Dermis blood vessel endothelial cell (primary cell): Measurements from ENCODE around the gene SETD3. TPM values are rescaled to one million over a fixed set of nuclear protein-coding genes. Genes with fewer than 3 reads are reported as not detected.
A peak's percentile ranks its signal among the peaks of the same experiment; 100 is the strongest.

ENCODE experiments used
- DNase-seq: peaks from one replicate; pipeline ENCODE4 v3.0.0; 2010
- total RNA-seq: library from RNA; depleted of rRNA; stranded (reverse); fragments of >200 nt; gene quantifications from 2 replicates; pipeline ENCODE4 v1.2.3, GENCODE V29; 2014

Gene SETD3
- total RNA-seq, 1 donor from 2014 or later: 82.7 TPM

- no peak for DNase-seq
These were observed 59.9 kb downstream of the SETD3 start for GRCh38 chr14:99420711-99421110.

DNA sequence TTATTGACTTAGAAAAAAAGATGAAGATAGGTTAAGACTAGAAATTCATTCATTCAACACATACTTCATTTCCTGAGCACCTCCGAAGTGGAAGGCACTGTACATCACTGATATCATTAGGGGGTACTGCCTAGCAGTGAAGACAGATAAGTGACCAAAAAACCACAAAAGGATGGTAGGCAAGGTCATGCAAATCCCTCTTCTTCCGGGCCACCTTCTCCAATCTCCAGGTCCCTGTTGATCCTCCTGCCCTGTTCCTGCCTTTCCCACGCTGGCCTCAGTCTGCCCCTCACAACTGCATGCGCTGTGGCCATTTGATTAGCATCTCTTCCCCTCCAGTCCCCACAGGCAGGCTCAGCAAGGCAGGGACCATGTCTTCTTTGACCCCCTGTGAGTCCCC lies 60.8 kb downstream of the SETD3 start:
- DNase-seq: no peak

- DNase-seq: no peak
These were observed 62.4 kb downstream of the SETD3 start for GRCh38 chr14:99418242-99418641.

DNA sequence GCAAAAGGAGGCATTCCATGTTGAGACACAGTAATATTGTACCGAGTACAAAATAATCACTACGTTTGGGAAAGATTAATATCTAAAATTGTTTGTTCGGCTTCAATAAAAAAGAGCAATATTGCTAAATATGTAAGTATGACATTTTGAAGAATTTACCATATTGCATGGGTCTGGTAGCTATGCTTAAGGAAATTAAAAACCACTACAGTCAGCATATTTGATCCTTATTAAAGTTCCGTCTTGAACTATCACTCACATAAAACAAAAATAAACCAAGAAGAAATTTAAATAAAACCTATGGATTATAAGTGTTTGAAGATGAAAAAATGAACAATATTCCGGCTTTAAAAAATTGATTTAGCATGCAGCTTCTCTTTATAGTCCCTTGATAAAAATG lies 63.8 kb downstream of the SETD3 start:
- DNase-seq: no peak

- DNase-seq: peak; percentile 89
These were observed 65.0 kb downstream of the SETD3 start for GRCh38 chr14:99415496-99416281.

DNA sequence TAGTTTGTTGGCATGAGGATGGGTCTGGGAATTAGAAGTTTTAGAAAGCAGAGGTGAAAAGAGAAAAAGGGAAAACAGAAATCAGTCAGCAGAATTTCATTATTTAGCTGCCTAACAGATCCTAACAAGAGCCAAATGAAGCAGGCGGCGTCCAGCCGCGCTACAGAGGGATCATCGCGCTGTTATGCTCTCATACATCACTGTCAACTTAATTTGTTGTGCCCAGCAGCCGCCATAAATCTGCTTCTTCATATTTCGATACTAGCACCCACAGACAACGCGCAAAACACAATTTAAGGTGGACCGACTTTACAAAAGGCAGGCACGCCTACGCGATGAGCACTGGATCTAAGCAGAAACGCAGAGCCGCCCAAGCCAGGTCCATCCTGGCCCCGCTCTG lies 66.7 kb downstream of the SETD3 start:
- DNase-seq: no peak

- no peak for DNase-seq
These were observed 67.5 kb downstream of the SETD3 start for GRCh38 chr14:99413172-99413571.

DNA sequence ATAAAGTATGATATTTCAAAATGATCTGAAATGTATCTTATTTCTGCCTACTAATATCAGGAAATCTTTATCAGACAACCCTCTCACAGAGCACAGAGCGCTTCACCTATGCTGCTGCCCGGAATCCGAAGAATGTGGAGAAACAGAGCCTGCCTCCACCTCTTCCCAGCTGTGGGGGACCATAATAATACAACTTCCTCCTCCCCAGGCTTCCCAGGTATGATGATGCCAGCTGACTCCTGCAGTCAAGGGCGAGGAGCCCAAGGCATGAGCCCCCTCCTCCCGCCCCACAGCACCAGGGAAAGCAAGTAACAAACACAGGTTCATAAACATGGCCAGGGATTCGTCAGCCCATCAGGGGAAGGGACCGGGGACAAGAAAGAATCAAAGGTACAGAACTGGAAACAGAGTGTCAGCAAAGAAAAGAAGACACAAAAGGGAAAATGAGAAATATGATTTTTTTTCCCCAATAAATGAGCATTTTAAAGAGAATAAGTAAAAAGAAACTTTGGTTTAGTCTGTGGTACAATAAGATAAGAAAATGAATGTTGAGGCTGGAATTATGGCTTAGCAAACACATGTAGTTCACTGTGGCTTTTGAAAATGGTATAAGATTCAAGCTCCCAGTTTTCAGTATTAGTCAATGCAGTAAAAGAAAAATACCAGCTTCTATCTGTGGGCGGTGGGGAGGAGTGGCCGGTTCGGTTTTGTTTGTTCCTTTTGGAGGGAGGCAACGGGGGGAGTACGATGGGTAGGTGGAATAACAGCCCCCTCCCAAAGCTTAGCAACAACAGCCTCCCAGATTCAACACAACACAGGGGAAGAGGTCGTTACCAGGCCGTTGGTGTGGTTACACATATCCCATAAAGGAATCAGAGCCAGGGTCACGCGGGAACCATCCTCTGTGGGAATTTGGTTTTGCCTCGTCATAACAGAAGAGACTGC lies 68.3 kb downstream of the SETD3 start:
- peak; percentile 15 for DNase-seq

DNA sequence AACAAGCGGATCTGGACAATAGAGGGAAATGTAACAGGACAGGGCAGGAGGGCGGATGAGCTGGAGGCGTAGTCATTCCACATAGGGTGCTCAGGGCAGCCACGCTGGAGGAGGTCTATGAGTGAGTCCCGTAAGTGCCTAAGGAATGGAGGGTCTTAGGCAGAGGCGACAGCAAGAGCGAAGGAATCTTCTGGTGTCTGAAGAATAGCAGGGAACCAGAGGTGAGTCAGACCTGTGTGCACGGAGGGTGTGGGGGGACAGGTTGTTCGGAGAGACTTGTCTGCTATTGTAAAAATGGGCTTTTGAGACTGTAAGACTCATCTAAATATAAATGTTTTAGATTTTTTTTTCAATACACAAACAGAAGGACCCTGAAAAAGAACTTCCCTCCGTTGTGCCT lies 70.6 kb downstream of the SETD3 start:
- DNase-seq: no peak

- no peak for DNase-seq
These were observed 71.7 kb downstream of the SETD3 start for GRCh38 chr14:99408971-99409289.

DNA sequence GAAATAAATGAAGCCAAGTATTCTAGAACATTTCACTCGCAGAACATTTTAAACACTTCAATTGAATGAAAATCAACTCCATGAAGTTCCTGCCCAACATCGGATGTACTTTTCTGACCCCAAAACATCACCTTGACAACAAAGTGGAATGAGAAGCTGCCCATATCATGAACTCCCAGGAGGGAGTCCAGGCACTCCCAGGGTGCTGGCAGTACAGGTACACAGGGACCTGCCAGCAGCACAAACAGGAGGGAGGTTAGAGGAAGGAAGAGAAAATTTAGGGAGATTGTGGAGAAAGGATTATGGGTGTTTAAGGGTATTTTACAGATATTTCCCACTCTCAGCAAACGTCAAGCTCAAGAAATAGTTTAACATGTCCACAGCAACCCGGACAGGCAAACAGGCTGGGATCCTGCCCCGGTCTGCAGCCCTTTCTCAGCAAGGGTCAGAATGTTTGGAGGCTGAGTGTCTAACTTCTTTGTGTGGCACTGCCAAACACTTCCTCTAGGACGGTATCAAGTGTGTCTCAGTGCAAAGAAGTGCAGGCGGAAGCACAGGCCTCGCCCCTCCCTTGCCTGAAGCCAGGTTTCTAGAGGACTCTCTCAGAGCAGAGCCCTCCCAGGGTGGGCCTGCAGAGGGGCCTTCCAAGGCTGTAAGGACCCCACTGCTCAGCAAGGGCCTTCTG lies 72.2 kb downstream of the SETD3 start:
- no peak for DNase-seq

- no peak for DNase-seq
These were observed 73.2 kb downstream of the SETD3 start for GRCh38 chr14:99407416-99407815.

- DNase-seq: no peak
These were observed 77.7 kb downstream of the SETD3 start for GRCh38 chr14:99402950-99403349.

DNA sequence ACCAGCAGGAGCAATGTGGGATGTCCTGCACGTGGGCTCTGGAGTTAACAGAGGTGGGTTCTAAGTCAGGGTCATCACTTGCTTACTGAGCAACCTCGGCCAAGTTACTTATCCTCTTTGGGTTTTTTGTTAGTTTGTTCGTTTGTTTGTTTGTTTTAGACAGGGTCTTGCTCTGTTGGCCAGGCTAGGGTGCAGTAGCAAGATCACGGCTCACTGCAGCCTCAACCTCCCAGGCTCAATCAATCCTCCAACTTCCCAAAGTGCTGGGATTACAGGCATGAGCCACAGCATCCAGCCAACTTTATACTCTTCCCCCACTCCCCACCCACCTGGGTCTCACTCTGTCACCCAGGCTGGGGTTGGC lies 78.4 kb downstream of the SETD3 start:
- DNase-seq: no peak

GRCh38 chr14:99401621-99402284 lies 78.9 kb downstream of the SETD3 start:
- DNase-seq: no peak

DNA sequence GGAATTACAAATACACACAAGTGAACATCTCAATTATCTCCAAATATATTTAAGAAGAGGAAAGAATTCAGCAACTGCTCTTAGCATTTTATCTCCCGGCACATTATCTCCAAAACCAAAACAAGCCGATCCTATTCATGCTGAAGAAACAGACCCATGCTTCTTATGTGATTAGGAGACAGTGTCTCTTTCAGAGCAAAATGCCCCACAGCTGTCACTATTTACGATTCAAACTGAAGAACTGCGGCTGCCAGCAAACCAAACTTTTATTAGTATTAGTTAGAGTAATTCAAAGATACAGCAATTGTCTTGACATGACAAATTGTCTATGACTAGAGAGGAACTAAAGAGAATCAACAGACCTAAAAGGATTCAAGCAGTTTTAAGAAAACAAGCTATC lies 79.4 kb downstream of the SETD3 start:
- DNase-seq: no peak

DNA sequence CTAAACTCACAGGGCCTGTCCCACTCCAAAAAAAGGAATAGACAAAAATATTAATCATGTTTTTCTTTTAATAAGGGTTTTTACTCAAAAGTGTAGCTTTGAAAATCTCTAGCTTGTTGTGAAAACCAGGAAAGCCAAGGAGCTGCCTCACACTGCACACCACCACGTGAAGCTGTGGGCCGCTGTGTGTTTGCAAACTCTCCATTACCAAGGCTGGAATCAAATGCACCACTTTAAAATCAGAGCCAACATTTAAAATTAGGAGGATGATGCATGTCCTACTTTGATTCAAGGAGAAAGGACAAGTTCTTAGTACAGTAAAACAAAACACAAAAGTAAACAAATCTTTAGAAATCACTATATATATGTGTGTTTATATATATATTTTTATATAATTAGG lies 83.0 kb downstream of the SETD3 start:
- DNase-seq: no peak

DNA sequence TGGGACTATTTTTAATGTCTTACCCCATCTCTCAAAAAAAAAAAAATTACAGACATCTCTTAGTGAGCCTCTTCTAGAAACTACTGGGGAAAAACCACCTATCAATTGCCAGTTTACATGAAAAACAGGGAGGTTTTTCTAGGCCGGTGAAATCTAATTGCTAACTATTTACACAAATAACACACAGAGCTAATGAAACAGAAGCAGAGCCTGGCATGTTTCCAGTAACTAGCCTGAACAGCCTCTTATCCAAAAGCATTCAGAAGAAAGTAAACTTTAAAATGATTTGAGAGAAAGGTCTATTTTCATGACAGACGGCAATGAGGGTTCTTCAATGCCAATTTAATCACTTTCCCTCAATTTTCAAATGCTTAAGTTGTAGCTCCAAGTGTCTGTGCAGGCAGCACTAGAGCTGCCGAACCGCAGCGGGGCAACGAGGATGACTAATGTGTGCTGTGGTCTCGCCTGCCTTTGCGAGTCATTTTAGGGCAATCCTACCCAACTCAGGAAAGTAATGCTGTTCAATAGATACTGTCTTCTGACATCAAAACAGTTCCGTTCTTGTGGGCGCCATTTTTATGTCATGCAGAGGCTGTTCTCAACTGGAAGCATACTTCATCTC lies 84.6 kb downstream of the SETD3 start:
- no peak for DNase-seq

- no peak for DNase-seq
These were observed 86.0 kb downstream of the SETD3 start for GRCh38 chr14:99394602-99395156.

GRCh38 chr14:99393059-99393655 lies 87.5 kb downstream of the SETD3 start:
- peak; percentile 64 for DNase-seq

DNA sequence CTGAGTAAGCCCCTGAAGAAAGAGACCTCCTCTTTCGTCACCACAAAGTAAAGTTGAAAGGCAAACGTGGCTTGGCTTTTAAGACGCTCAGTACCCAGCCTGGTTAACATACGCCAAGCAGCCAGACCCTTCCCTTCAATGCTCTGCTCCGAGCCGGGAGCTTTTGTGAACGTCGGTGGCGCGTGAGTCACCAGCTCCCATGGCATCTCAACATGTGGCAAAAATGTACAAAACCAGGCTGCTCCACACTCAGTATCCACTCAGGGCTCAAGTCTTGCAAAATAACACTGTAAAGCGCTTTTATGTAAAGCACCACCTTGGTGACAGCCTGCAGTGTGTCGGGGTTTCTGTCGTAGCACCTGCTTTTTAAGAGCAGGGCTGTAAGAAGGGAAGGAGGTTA lies 89.0 kb downstream of the SETD3 start:
- peak; percentile 69 for DNase-seq
